ENCODE data around the gene KIF26A. TPM values are rescaled to one million over a fixed set of nuclear protein-coding genes. Genes with fewer than 3 reads are reported as not detected.

The KIF26A gene
- total and polyA plus RNA-seq, 2 of the 4 experiments (the other 2 are of a cell fraction): not detected

GRCh38 chr14:104189629-104190335, 51.4 kb downstream of the KIF26A start:
- Histone ChIP-seq H2BK5ac (ENCODE audit: low read depth, low read length, poor library complexity, severe bottlenecking) (no peak overlapping the region), H3K23ac (ENCODE audit: low read depth, low read length) (no peak overlapping the region), H3K27me3 (ENCODE audit: control insufficient read depth, insufficient read depth, low read length) (no peaks in the 10 kb centered on the region), H4K91ac (ENCODE audit: insufficient read depth, low read depth, low read length) (no peak overlapping the region), H4K5ac (ENCODE audit: low read depth, low read length) (no peak overlapping the region), H3K27ac (ENCODE audit: insufficient read depth, low read length) (no peak overlapping the region), H3K4ac (ENCODE audit: low read depth, low read length) (no peak overlapping the region), H2BK120ac (ENCODE audit: low read depth, low read length) (no peak overlapping the region), H3K18ac (ENCODE audit: low read depth, low read length) (no peak overlapping the region), H2AFZ (replicated peaks; ENCODE audit: low read length, poor library complexity) (no peak overlapping the region), H3K56ac (ENCODE audit: extremely low read depth, insufficient read depth, low read length) (no peak overlapping the region), H2AK9ac (replicated peaks; ENCODE audit: low read depth, low read length, poor library complexity) (no peak overlapping the region), H2AK5ac (ENCODE audit: low read depth, low read length) (no peak overlapping the region), H3K4me2 (ENCODE audit: low read depth, low read length) (no peak overlapping the region), H3K36me3 (ENCODE audit: control insufficient read depth, insufficient read depth, low read length) (no peaks in the 10 kb centered on the region), H3K14ac (replicated peaks; ENCODE audit: low read depth, low read length) (no peak overlapping the region), H2BK15ac (ENCODE audit: low read depth, low read length) (no peak overlapping the region), H3K9ac (ENCODE audit: low read depth, low read length) (no peak overlapping the region), H3K9me1 (ENCODE audit: insufficient read depth, low read length) (no peaks in the 10 kb centered on the region), H2BK20ac (ENCODE audit: low read depth, low read length) (no peak overlapping the region), H4K20me1 (ENCODE audit: insufficient read depth, low read length) (no peaks in the 10 kb centered on the region), H3K4me1 (ENCODE audit: control insufficient read depth, insufficient read depth, low read length) (no peaks in the 10 kb centered on the region), H3K9me3 (ENCODE audit: control insufficient read depth, insufficient read depth, low read length) (peaks cover 30% of the 10 kb centered on the region; the same call in 1 of the 2 replicates), H3K79me1 (ENCODE audit: low read depth in 1 of 2, low read length in 2 of 2) (no peaks in the 10 kb centered on the region), H4K8ac (ENCODE audit: low read depth in 2 of 2, low read length in 2 of 2) (no peak overlapping the region), H3K4me3 (ENCODE audit: insufficient read depth, low read depth, low read length) (no peak overlapping the region)
- ATAC-seq (ENCODE audit: low read depth): no peak
- ChIA-PET POLR2A (ENCODE audit: unreplicated experiment) (no interaction called here), CTCF (no interaction called here)
- in situ Hi-C loops (cut with MboI; ENCODE audit: low sequenced_read_pairs) (no loop called here), intact Hi-C loops (cut with micrococcal nuclease) (no loop called here), dilution Hi-C loops (cut with HindIII; ENCODE audit: low sequenced_read_pairs, unreplicated experiment) (no loop called here)
- DNase-seq: no peak
- WGBS, 2 experiments (ENCODE audit: extremely low coverage in 2 of 2, insufficient read length in 1 of 2): 54% methylated on average over 2 of the region's 24 CpGs; no CpG with 5 or more reads in 1 of the 2 experiments
- no TSS peak for BruUV-seq (replicated peaks)
- no peak for TF ChIP-seq CHD1 (IDR thresholded peaks at IDR 0.05; ENCODE audit: low read depth, low read length)

Measured in IMR-90 (cell line).